ENCODE data around the gene IFNL1.

IFNL1 gene

GRCh38 chr19:39251846-39252245 lies 44.4 kb upstream of the IFNL1 start:
- Mint-ChIP-seq H3K36me3 (ENCODE audit: low read depth) (no peaks in the 10 kb centered on the region), H3K4me3 (no peak overlapping the region), H3K27me3 (ENCODE audit: low read depth, poor library complexity) (peaks cover 90% of the 10 kb centered on the region), H3K9me3 (no peaks in the 10 kb centered on the region), H3K27ac (peak overlapping the region; percentile 6), H3K4me1 (no peaks in the 10 kb centered on the region)
- no peak for DNase-seq
- no peak for TF ChIP-seq CTCF (IDR thresholded peaks at IDR 0.05)

- peaks cover 90% of the 10 kb centered on the region for H3K27me3 Mint-ChIP-seq (ENCODE audit: low read depth, poor library complexity)
- H3K27ac Mint-ChIP-seq: no peak overlapping the region
- H3K9me3 Mint-ChIP-seq: peaks cover 4% of the 10 kb centered on the region
- H3K36me3 Mint-ChIP-seq (ENCODE audit: low read depth): no peaks in the 10 kb centered on the region
- H3K4me3 Mint-ChIP-seq: no peak overlapping the region
- no peaks in the 10 kb centered on the region for H3K4me1 Mint-ChIP-seq
- DNase-seq: no peak
- TF ChIP-seq CTCF (IDR thresholded peaks at IDR 0.05): no peak
Observed at GRCh38 chr19:39252458-39252857, 43.7 kb upstream of the IFNL1 start.

- Mint-ChIP-seq H3K4me3 (no peak overlapping the region), H3K4me1 (peaks cover 8% of the 10 kb centered on the region), H3K36me3 (ENCODE audit: low read depth) (no peaks in the 10 kb centered on the region), H3K27me3 (ENCODE audit: low read depth, poor library complexity) (peaks cover 87% of the 10 kb centered on the region), H3K9me3 (peaks cover 7% of the 10 kb centered on the region), H3K27ac (no peak overlapping the region)
- DNase-seq: no peak
- TF ChIP-seq CTCF (IDR thresholded peaks at IDR 0.05): no peak
Observed at GRCh38 chr19:39253374-39254149, 42.6 kb upstream of the IFNL1 start.

GRCh38 chr19:39254531-39255345 lies 41.5 kb upstream of the IFNL1 start:
- no peaks in the 10 kb centered on the region for H3K36me3 Mint-ChIP-seq (ENCODE audit: low read depth)
- no peak overlapping the region for H3K27ac Mint-ChIP-seq
- peaks cover 79% of the 10 kb centered on the region for H3K27me3 Mint-ChIP-seq (ENCODE audit: low read depth, poor library complexity)
- peaks cover 8% of the 10 kb centered on the region for H3K4me1 Mint-ChIP-seq
- DNase-seq: no peak
- H3K9me3 Mint-ChIP-seq: peaks cover 7% of the 10 kb centered on the region
- no peak overlapping the region for H3K4me3 Mint-ChIP-seq
- no peak for TF ChIP-seq CTCF (IDR thresholded peaks at IDR 0.05)

- peaks cover 8% of the 10 kb centered on the region for H3K4me1 Mint-ChIP-seq
- H3K27ac Mint-ChIP-seq: no peak overlapping the region
- peaks cover 7% of the 10 kb centered on the region for H3K9me3 Mint-ChIP-seq
- TF ChIP-seq CTCF (IDR thresholded peaks at IDR 0.05): no peak
- no peak for DNase-seq
- no peak overlapping the region for H3K4me3 Mint-ChIP-seq
- peaks cover 79% of the 10 kb centered on the region for H3K27me3 Mint-ChIP-seq (ENCODE audit: low read depth, poor library complexity)
- H3K36me3 Mint-ChIP-seq (ENCODE audit: low read depth): no peaks in the 10 kb centered on the region
Observed at GRCh38 chr19:39257227-39257626, 39.0 kb upstream of the IFNL1 start.
